PC-3 (cell line): ENCODE results near the gene MGAT4B. TPM values are rescaled to one million over a fixed set of nuclear protein-coding genes. Genes with fewer than 3 reads are reported as not detected.

ENCODE experiments used
- ATAC-seq: fragments of 200-7000 bp; cut with Tn5 transposase; 2 replicates; pipeline ENCODE4 v1.9.1; 2020; ENCODE audit warnings: mild to moderate bottlenecking, moderate library complexity
- BruUV-seq: library from RNA; stranded (reverse); fragments of 400-500 nt; replicated peaks from 2 replicates; lab custom pipeline; 2021; lab: Mats Ljungman, UMichigan
- CTCF ChIA-PET: fragments of 300-600 bp; sonication (Branson Sonifier 250); formaldehyde crosslinking; loops from one replicate; lab custom pipeline; 2022; ENCODE audit warnings: antibody characterized with exemption; lab: Charles Lee
- POLR2A ChIA-PET: fragments of 300-600 bp; sonication (Branson Sonifier 250); formaldehyde crosslinking; loops from one replicate; lab custom pipeline; 2022; ENCODE audit warnings: antibody characterized with exemption; ENCODE audit not compliant: unreplicated experiment; lab: Charles Lee
- DNase-seq: peaks from one replicate; pipeline ENCODE4 v3.0.0-alpha.2; 2015
- H2AFZ ChIP-seq: fragments of 300-600 bp; sonication (generic); 2 replicates; pipeline ENCODE4 v1.6.0; 2016; ENCODE audit warnings: antibody characterized with exemption, low read length
- H3F3A ChIP-seq: fragments of 300-600 bp; sonication (generic); one replicate; pipeline ENCODE4 v1.6.0; 2017; ENCODE audit warnings: antibody characterized with exemption, low read length, control low read depth, mild to moderate bottlenecking; ENCODE audit not compliant: unreplicated experiment
- H3K27ac ChIP-seq: fragments of 300-600 bp; sonication (generic); 2 replicates; pipeline ENCODE4 v1.5.1; 2016; ENCODE audit warnings: mild to moderate bottlenecking, low read length
- H3K27me3 ChIP-seq: fragments of 300-600 bp; sonication (generic); 2 replicates; pipeline ENCODE4 v1.6.1; 2016; ENCODE audit warnings: low read length, mixed read lengths
- H3K36me3 ChIP-seq: fragments of 300-600 bp; sonication (generic); 2 replicates; pipeline ENCODE4 v1.6.1; 2016; ENCODE audit warnings: low read depth, mixed run types, low read length, mixed read lengths
- H3K4me1 ChIP-seq: fragments of 300-600 bp; sonication (generic); 2 replicates; pipeline ENCODE4 v1.5.1; 2016; ENCODE audit warnings: low read length; ENCODE audit not compliant: insufficient read depth
- H3K4me2 ChIP-seq: fragments of 300-600 bp; sonication (generic); 2 replicates; pipeline ENCODE4 v1.6.0; 2016; ENCODE audit warnings: low read length
- H3K4me3 ChIP-seq: fragments of 300-600 bp; sonication (generic); 2 replicates; pipeline ENCODE4 v1.5.1; 2016; ENCODE audit warnings: mild to moderate bottlenecking, low read length, mixed read lengths
- H3K79me2 ChIP-seq: fragments of 300-600 bp; sonication (generic); 2 replicates; pipeline ENCODE4 v1.6.1; 2017; ENCODE audit warnings: low read length, mixed read lengths
- H3K9ac ChIP-seq: fragments of 300-600 bp; sonication (generic); 2 replicates; pipeline ENCODE4 v1.6.0; 2016; ENCODE audit warnings: mild to moderate bottlenecking, low read length
- H3K9me2 ChIP-seq: fragments of 300-600 bp; sonication (generic); replicated peaks from 2 replicates; pipeline ENCODE4 v1.6.1; 2016; ENCODE audit warnings: mixed run types, low read length, mixed read lengths
- H3K9me3 ChIP-seq: fragments of 300-600 bp; sonication (generic); 2 replicates; pipeline ENCODE4 v1.6.1; 2016; ENCODE audit warnings: low read length, mixed read lengths
- H4K20me1 ChIP-seq: fragments of 300-600 bp; sonication (generic); 2 replicates; pipeline ENCODE4 v1.6.1; 2016; ENCODE audit warnings: low read length, mixed read lengths
- EZH2 ChIP-seq: fragments of 300-600 bp; sonication (generic); IDR thresholded peaks from one replicate; pipeline ENCODE4 v1.6.1; 2017; ENCODE audit warnings: antibody characterized with exemption, mild to moderate bottlenecking, low read length; ENCODE audit not compliant: unreplicated experiment
- EZH2phosphoT487 ChIP-seq: fragments of 300-600 bp; sonication (generic); IDR thresholded peaks from 2 replicates; pipeline ENCODE4 v1.6.1; 2018; ENCODE audit warnings: mild to moderate bottlenecking, antibody characterized with exemption, low read length, borderline replicate concordance
- intact Hi-C: fragments of 100-400 bp; cut with micrococcal nuclease; formaldehyde crosslinking; loops from 2 replicates; pipeline ENCODE4 v1.9.0; 2023
- total RNA-seq: library from RNA; depleted of rRNA; stranded (reverse); fragments of >200 nt; gene quantifications from 2 replicates; pipeline ENCODE4 v1.2.3, GENCODE V29; 2014
- TF ChIP-seq, protein P1 (sequence below): fragments of 300-600 bp; sonication (generic); conservative IDR thresholded peaks from 2 replicates; pipeline ENCODE4 v1.5.1; 2017; ENCODE audit warnings: antibody characterized with exemption, low read depth, mild to moderate bottlenecking, low read length

Gene MGAT4B
- total RNA-seq, 1 experiment from 2014 or later = 88.9 TPM

DNA sequence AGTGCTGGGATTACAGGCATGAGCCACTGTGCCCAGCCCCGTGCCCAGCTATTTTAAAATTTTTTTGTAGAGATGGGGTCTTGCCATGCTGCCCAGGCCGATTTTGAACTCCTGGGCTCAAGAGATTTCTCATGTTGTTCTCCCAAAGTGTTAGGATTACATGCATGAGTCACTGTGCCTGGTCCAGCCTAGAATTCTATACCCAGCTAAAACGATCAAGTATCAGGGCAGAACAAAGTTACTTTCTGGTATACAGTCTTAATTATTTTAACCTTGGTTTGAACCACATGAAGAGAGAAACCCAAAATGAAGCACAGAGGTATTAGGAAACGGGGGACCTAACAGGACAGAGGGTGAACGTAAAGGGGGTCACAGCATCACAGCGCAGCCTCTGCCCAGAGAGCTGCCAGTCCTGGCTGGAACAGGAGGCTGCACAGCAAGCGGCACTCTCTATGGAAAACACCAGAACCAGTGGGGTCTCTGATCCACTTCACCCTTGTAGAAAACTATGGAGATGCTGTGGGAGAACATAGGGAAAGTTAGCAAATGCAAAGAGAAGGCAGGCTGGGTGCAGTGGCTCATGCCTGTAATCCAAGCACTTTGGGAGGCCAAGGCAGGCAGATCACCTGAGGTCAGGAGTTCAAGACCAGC lies 24.3 kb upstream of the MGAT4B start:
- Histone ChIP-seq H4K20me1 (peaks cover 3% of the 10 kb centered on the region; the same call in 1 of the 2 replicates), H3K9me2 (no peaks in the 10 kb centered on the region), H3K27ac (no peak overlapping the region), H3K9ac (no peak overlapping the region), H3K4me3 (no peak overlapping the region), H3F3A (no peaks in the 10 kb centered on the region), H3K36me3 (peaks cover 56% of the 10 kb centered on the region), H3K9me3 (no peaks in the 10 kb centered on the region), H3K4me2 (no peak overlapping the region), H3K27me3 (no peaks in the 10 kb centered on the region), H3K4me1 (peaks cover 3% of the 10 kb centered on the region; the same call in 1 of the 2 replicates), H2AFZ (no peak overlapping the region), H3K79me2 (peaks cover 9% of the 10 kb centered on the region; the same call in 1 of the 2 replicates)
- DNase-seq = no peak
- BruUV-seq = no TSS peak
- POLR2A ChIA-PET = no interaction called here
- TF ChIP-seq, protein P1, sequence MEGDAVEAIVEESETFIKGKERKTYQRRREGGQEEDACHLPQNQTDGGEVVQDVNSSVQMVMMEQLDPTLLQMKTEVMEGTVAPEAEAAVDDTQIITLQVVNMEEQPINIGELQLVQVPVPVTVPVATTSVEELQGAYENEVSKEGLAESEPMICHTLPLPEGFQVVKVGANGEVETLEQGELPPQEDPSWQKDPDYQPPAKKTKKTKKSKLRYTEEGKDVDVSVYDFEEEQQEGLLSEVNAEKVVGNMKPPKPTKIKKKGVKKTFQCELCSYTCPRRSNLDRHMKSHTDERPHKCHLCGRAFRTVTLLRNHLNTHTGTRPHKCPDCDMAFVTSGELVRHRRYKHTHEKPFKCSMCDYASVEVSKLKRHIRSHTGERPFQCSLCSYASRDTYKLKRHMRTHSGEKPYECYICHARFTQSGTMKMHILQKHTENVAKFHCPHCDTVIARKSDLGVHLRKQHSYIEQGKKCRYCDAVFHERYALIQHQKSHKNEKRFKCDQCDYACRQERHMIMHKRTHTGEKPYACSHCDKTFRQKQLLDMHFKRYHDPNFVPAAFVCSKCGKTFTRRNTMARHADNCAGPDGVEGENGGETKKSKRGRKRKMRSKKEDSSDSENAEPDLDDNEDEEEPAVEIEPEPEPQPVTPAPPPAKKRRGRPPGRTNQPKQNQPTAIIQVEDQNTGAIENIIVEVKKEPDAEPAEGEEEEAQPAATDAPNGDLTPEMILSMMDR = no peak
- no peak for TF ChIP-seq EZH2
- CTCF ChIA-PET = no interaction called here
- no peak for ATAC-seq
- intact Hi-C loops = no loop called here

GRCh38 chr5:179829732-179830435 lies 23.2 kb upstream of the MGAT4B start:
- no peaks in the 10 kb centered on the region for H3K27me3 ChIP-seq
- intact Hi-C loops = no loop called here
- H3K4me3 ChIP-seq = no peak overlapping the region
- TF ChIP-seq EZH2 (no peak), EZH2phosphoT487 (no peak)
- TF ChIP-seq, protein P1 = no peak
- H3K27ac ChIP-seq = no peak overlapping the region
- no peak overlapping the region for H3K9ac ChIP-seq
- H3K36me3 ChIP-seq = peaks cover 63% of the 10 kb centered on the region
- H3K79me2 ChIP-seq = peaks cover 19% of the 10 kb centered on the region
- no TSS peak for BruUV-seq
- no peaks in the 10 kb centered on the region for H3K9me3 ChIP-seq
- ChIA-PET POLR2A (no interaction called here), CTCF (no interaction called here)
- no peak for DNase-seq
- no peak for ATAC-seq
- H3K4me2 ChIP-seq = no peak overlapping the region
- H4K20me1 ChIP-seq = peaks cover 14% of the 10 kb centered on the region; the same call in 1 of the 2 replicates
- H2AFZ ChIP-seq = no peak overlapping the region
- no peaks in the 10 kb centered on the region for H3K9me2 ChIP-seq
- H3K4me1 ChIP-seq = peaks cover 3% of the 10 kb centered on the region; the same call in 1 of the 2 replicates
- H3F3A ChIP-seq = no peaks in the 10 kb centered on the region
